ENCODE measurements around the gene DPYSL3. TPM values are rescaled to one million over a fixed set of nuclear protein-coding genes. Genes with fewer than 3 reads are reported as not detected.

Gene DPYSL3
- total RNA-seq, 1 experiment from 2014 or later: 17.2 TPM

- ChIA-PET RAD21 (ENCODE audit: low non-redundant PET in 1 of 2, low total read pairs in 2 of 2, uncharacterized antibody in 2 of 2, unreplicated experiment in 2 of 2) (no interaction called here), CTCF (no interaction called here), POLR2A (no interaction called here)
- no peak overlapping the region for H2AFZ ChIP-seq (ENCODE audit: low read depth, low read length, poor library complexity, severe bottlenecking)
- no peak overlapping the region for H3K4me2 ChIP-seq (ENCODE audit: low read length)
- H3K79me2 ChIP-seq (ENCODE audit: insufficient read depth, low read length): no peaks in the 10 kb centered on the region
- DNase-seq (ENCODE audit: low read depth, low spot score): no peak
- no TSS peak for BruUV-seq (replicated peaks)
- no peak overlapping the region for H3K27ac ChIP-seq (ENCODE audit: low read depth, low read length)
- no peaks in the 10 kb centered on the region for H3K36me3 ChIP-seq (ENCODE audit: control insufficient read depth in 1 of 2, insufficient read depth in 2 of 2, low read length in 2 of 2)
- no peak overlapping the region for H3K4me3 ChIP-seq (replicated peaks in 1 of 2; ENCODE audit: low read depth in 1 of 2, low read length in 2 of 2)
- TF ChIP-seq CEBPB (IDR thresholded peaks at IDR 0.05; ENCODE audit: low read depth) (no peak), ZNF274 (IDR thresholded peaks at IDR 0.05; ENCODE audit: low read depth, low read length) (no peak), EZH2 (IDR thresholded peaks at IDR 0.05) (no peak), SIN3A (IDR thresholded peaks at IDR 0.05; ENCODE audit: low read depth) (no peak), JUND (IDR thresholded peaks at IDR 0.05) (no peak), TCF7L2 (IDR thresholded peaks at IDR 0.05; ENCODE audit: borderline replicate concordance, extremely low read depth, insufficient read depth, insufficient read length) (no peak), POLR2AphosphoS5 (IDR thresholded peaks at IDR 0.05; ENCODE audit: low read depth, low read length) (no peak), CBX3 (IDR thresholded peaks at IDR 0.05; ENCODE audit: low read depth) (no peak)
- ATAC-seq: no peak
- intact Hi-C loops (cut with micrococcal nuclease): no loop called here
- H3K9ac ChIP-seq (ENCODE audit: low read length): no peak overlapping the region
- H3K4me1 ChIP-seq (ENCODE audit: control insufficient read depth in 1 of 2, insufficient read depth in 2 of 2, low read length in 2 of 2): no peaks in the 10 kb centered on the region
- peaks cover 20% of the 10 kb centered on the region for H3K27me3 ChIP-seq (ENCODE audit: insufficient read depth, low read length)
- no peaks in the 10 kb centered on the region for H3K9me2 ChIP-seq (ENCODE audit: insufficient read depth)
- no peaks in the 10 kb centered on the region for H4K20me1 ChIP-seq (ENCODE audit: insufficient read depth)
- no peaks in the 10 kb centered on the region for H3K9me3 ChIP-seq (ENCODE audit: control insufficient read depth in 1 of 2, insufficient read depth in 1 of 2, low read depth in 1 of 2, low read length in 2 of 2)
Observed at GRCh38 chr5:147534172-147534951, 24.5 kb upstream of the DPYSL3 start.

- CTCF ChIA-PET: interaction anchor here (1.4 kb wide), 1 partner anchor 47 kb away, joined by 4 read pairs; no protein-coding TSS in a partner anchor
- no peak for ATAC-seq
- no peaks in the 10 kb centered on the region for H3K9me3 ChIP-seq (ENCODE audit: control insufficient read depth in 1 of 2, insufficient read depth in 1 of 2, low read depth in 1 of 2, low read length in 2 of 2)
- no peak overlapping the region for H3K27ac ChIP-seq (ENCODE audit: low read depth, low read length)
- no peaks in the 10 kb centered on the region for H3K4me1 ChIP-seq (ENCODE audit: control insufficient read depth in 1 of 2, insufficient read depth in 2 of 2, low read length in 2 of 2)
- POLR2A ChIA-PET: no interaction called here
- H3K9ac ChIP-seq (ENCODE audit: low read length): no peak overlapping the region
- intact Hi-C loops (cut with micrococcal nuclease): no loop called here
- H3K27me3 ChIP-seq (ENCODE audit: insufficient read depth, low read length): peaks cover 16% of the 10 kb centered on the region
- no peak overlapping the region for H2AFZ ChIP-seq (ENCODE audit: low read depth, low read length, poor library complexity, severe bottlenecking)
- no peaks in the 10 kb centered on the region for H3K36me3 ChIP-seq (ENCODE audit: control insufficient read depth in 1 of 2, insufficient read depth in 2 of 2, low read length in 2 of 2)
- H3K79me2 ChIP-seq (ENCODE audit: insufficient read depth, low read length): no peaks in the 10 kb centered on the region
- no peak overlapping the region for H3K4me2 ChIP-seq (ENCODE audit: low read length)
- RAD21 ChIA-PET (ENCODE audit: low non-redundant PET in 1 of 2, low total read pairs in 2 of 2, uncharacterized antibody in 2 of 2, unreplicated experiment in 2 of 2): no interaction called here
- BruUV-seq (replicated peaks): no TSS peak
- no peaks in the 10 kb centered on the region for H4K20me1 ChIP-seq (ENCODE audit: insufficient read depth)
- H3K9me2 ChIP-seq (ENCODE audit: insufficient read depth): no peaks in the 10 kb centered on the region
- DNase-seq (ENCODE audit: low read depth, low spot score): no peak
- no peak overlapping the region for H3K4me3 ChIP-seq (replicated peaks in 1 of 2; ENCODE audit: low read depth in 1 of 2, low read length in 2 of 2)
- no peak for TF ChIP-seq CEBPB (IDR thresholded peaks at IDR 0.05; ENCODE audit: low read depth)
- TF ChIP-seq CBX3 (IDR thresholded peaks at IDR 0.05; ENCODE audit: low read depth): no peak
- TF ChIP-seq SRF (IDR thresholded peaks at IDR 0.05; ENCODE audit: low read depth): no peak
- no peak for TF ChIP-seq SIN3A (IDR thresholded peaks at IDR 0.05; ENCODE audit: low read depth)
- no peak for TF ChIP-seq POLR2AphosphoS5 (IDR thresholded peaks at IDR 0.05; ENCODE audit: low read depth, low read length)
- no peak for TF ChIP-seq ZBTB33 (IDR thresholded peaks at IDR 0.05; ENCODE audit: extremely low read depth, insufficient replicate concordance, low read length)
- no peak for TF ChIP-seq CTCF (IDR thresholded peaks at IDR 0.05 in 2 of 3, conservative IDR thresholded peaks at IDR 0.05 in 1 of 3; ENCODE audit: borderline replicate concordance in 1 of 3, insufficient read depth in 1 of 3, low read depth in 2 of 3, low read length in 2 of 3)
- no peak for TF ChIP-seq EGR1 (IDR thresholded peaks at IDR 0.05; ENCODE audit: low read depth)
- TF ChIP-seq ZFX (IDR thresholded peaks at IDR 0.05): no peak
- no peak for TF ChIP-seq EZH2phosphoT487 (IDR thresholded peaks at IDR 0.05; ENCODE audit: borderline replicate concordance)
- no peak for TF ChIP-seq JUND (IDR thresholded peaks at IDR 0.05)
- TF ChIP-seq YY1 (IDR thresholded peaks at IDR 0.05; ENCODE audit: extremely low read depth, insufficient replicate concordance, low read depth, low read length): no peak
- no peak for TF ChIP-seq RAD21 (IDR thresholded peaks at IDR 0.05; ENCODE audit: low read depth)
- TF ChIP-seq FOSL1 (IDR thresholded peaks at IDR 0.05; ENCODE audit: low read depth): no peak
Observed at GRCh38 chr5:147532156-147532555, 22.3 kb upstream of the DPYSL3 start.
